ENCODE measurements around the gene TTLL11.

TTLL11 gene, protein sequence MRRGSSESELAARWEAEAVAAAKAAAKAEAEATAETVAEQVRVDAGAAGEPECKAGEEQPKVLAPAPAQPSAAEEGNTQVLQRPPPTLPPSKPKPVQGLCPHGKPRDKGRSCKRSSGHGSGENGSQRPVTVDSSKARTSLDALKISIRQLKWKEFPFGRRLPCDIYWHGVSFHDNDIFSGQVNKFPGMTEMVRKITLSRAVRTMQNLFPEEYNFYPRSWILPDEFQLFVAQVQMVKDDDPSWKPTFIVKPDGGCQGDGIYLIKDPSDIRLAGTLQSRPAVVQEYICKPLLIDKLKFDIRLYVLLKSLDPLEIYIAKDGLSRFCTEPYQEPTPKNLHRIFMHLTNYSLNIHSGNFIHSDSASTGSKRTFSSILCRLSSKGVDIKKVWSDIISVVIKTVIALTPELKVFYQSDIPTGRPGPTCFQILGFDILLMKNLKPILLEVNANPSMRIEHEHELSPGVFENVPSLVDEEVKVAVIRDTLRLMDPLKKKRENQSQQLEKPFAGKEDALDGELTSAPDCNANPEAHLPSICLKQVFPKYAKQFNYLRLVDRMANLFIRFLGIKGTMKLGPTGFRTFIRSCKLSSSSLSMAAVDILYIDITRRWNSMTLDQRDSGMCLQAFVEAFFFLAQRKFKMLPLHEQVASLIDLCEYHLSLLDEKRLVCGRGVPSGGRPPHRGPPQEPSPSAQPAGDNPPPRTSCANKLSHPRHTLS

DNA sequence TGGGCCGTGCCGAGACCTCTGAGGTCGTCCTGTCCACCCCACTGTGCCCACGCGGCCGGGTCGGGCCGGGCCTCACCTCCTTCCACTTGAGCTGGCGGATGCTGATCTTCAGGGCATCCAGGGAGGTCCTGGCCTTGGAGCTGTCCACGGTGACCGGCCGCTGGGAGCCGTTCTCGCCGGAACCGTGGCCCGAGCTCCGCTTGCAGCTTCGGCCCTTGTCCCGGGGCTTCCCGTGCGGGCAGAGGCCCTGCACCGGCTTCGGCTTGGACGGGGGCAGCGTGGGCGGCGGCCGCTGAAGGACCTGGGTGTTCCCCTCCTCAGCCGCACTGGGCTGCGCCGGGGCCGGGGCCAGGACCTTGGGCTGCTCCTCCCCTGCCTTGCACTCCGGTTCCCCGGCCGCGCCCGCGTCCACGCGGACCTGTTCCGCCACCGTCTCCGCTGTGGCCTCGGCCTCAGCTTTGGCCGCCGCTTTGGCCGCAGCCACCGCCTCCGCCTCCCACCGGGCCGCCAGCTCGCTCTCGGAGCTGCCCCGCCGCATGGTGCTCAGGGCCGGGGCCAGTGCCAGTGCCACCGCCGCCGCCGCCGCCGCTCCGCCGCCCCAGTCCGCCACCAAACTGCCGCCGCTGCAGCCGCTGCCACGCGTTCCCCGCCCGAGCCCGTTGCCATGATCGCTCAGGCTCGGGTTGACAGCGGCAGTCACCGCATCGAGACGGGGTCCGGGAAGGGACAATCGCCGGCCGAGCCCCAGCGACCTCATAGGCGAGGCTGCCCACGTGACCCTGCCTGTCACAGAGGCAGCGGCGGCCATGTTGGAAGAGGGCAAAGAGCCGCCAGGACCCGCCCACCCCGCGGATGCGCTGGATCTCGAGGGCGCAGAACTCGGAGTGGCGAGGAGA lies at the start of gene TTLL11:
TTLL11 (minus strand) TSS at position 698 of the 896 bp plus-strand sequence; CDS start at position 538, 160 bp downstream.
- DNase-seq, result peak; percentile 87

DNA sequence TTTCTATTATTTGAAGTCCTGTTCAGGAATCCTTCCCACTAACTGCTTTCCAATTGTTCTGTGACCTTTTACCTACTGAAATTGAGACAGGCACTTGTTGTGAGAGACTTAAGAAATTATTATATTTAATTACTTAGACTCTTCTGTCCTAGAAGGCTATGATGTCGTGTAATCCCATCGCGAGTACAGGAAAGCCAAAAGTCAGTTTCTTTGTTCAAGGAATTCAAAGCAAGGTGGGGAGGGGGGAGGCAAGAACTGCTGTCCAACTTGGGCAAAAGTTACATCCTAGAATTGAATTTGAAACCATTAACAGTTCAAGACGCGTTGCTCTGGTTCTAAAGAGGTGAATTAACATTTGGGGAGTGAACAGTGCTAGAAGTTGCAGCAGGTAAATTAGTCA lies 48.6 kb upstream of the TTLL11 start:
- no peak for DNase-seq

DNA sequence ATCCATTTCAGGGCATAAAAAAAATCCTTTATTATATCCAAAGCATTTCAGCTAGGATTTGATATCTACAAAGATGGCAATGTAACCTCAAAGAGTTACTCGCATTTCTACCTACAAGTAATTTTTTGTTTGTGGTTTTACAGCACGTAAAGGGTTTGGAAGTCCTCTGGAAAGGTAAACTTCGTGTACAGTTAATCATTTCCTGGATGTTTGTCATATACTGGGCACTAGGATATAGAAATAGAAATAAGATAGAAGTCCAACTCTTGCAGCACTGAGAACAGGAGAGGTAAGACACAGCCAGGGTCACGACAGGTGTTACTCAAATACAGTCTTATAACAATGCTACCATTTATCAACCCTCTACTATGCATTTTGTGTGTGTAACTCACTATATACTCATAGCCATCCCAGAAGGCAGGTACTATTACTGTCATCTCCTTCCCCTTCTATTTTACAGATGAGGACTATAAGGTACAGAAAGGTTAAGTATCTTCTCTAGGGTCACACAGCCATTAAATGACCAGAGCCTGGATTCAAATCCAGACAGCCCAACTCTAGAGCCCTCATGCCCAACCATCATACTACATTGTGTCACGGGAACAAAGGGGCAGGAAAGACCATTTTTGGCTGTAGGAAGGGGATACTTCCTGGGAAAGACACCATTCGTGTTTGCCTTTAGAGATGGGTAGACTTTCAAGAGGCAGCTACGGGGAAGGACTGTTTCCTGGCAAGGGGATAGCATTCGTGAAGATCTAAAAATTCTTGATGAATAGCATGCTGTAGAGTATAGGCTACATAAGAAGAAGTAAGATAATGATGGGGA lies 47.5 kb upstream of the TTLL11 start:
- DNase-seq, result no peak

DNA sequence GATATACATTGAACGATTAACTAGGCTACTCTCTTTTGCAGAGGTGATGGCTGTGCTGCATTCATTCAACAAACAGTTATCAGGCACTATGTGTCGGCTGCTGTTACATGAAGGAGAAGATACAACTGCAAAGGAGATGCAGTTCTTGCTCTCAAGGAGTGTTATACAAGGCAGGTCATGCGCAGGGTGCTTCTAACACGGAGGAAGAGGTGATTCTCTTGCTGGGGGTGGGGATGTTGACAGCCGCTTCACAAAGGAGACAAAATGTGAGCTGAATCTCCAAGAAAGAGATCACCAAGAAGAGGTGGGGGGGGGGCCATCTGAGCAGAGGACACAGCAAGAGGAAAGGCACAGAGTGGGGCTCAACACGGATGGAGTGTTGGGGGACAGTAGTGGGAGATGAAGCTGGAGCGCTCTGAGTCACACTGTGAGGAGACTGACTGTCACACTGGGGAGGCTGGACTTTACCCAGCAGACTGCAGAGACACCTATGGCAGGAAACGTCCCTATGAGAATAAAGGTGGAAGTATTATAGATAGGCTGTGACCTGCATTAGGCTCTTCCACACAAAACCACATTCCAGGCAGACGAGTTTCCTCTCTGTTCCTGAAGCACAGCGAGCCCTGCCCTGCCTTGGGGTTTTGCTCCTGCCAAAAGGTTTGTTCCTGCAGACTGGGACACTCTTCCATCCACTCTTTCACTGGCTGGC lies 45.6 kb upstream of the TTLL11 start:
- no peak for DNase-seq

DNA sequence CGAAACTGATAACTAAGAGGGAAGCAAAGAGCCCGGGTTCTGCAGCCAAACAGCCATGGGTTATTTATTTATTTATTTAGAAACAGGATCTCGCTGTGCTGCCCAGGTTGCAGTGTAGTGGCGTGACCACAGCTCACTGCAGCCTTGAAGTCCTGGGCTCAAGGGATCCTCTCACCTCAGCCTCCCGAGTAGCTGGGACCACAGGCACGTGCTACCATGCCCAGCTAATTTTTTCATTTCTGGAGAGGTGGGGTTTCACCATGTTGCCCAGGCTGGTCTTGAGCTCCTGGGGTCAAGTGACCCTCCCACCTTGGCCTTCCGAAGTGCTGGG lies 42.4 kb upstream of the TTLL11 start:
- DNase-seq, result no peak

DNA sequence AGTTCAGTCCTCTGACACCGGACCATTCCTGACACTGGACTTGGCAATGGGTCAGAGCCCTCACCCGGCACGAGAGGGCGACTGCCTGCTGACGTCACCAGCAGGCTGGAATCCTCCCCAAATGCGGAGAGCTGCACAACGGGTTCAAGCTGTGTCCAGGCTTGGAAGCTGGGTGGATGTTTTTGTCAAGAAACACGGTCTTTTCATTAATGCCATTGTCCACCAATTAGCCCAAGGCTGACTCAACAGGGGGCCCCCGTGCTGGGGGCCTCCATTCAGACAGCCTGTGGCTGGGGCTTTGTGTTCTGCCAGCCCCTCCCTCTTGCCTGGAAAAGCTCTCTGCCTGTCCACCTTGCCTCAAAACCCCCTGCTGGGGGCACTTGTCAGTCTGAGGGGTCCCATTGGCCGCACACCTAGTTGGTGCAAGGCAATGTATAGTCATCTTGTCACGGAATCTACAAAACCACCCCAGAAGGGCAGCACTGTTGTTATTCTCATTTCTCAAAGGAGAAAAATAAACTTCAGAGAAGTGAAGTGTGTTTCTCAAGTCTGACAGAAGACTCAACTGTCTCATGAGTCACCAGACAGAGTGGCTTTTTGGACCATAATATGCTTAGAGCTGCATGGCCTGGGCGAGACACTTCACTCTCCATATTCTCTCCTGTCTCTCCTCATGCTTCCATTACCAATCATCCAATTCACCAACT lies 41.9 kb upstream of the TTLL11 start:
- no peak for DNase-seq

DNA sequence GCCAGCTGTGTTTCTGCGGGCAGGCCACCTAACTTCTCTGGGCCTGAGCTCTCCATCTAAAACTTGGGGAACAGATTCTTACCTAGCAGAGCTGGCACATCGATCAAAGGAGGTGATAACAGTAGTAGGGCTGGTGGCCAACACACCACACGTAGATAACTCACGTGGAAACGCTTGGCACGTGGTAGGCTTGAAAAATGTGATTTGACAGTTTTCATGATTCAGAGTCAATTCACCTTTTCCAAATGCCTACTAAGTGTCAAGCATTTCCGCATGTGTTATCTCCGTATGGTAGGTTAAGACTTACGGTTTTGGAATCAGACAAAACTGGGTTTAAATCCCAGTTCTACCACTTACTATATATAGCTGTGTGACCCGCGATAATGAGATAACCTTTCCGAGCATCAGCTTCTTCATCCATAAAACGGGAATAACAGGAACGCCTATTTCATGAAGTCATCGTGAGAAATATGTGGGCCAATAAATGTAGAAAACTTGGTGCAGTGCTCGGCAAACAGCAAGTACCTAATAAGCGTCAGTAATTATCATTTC lies 41.0 kb upstream of the TTLL11 start:
- no peak for DNase-seq

DNA sequence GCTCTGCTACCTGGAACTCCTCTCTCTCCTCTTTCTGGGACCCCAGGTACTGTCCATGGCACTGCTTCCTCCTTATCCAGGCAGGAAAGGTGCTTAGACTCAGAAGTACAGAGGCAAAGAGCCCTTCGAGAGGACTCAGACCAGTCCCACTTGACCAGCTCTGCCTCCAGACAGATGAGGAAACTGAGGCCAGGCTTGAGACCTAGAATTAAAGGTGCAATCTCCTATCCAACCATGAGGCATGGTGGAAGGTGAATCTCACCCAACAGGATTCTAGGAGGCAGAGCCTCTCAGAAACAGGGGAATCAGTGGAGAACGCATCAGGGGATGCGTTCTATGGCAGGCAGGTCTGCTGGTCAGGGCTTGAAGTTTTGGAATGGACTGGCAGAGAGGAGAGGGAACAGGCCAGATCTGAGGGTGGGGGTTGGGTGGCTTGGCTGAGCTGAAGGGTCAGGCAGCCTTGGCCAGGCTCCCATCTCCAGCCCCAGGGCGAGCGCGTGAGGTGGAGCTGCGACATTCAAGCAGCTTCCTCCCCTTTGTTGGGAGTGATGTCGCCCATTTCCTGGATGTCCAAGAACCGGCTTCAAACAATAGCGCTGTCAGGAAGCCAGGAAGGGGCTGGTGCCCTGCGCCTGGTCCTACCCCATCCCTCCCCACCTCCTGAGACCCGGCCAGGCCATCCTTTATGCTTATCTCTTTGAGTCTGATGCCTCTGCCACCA lies 40.3 kb upstream of the TTLL11 start:
- DNase-seq, result no peak

DNA sequence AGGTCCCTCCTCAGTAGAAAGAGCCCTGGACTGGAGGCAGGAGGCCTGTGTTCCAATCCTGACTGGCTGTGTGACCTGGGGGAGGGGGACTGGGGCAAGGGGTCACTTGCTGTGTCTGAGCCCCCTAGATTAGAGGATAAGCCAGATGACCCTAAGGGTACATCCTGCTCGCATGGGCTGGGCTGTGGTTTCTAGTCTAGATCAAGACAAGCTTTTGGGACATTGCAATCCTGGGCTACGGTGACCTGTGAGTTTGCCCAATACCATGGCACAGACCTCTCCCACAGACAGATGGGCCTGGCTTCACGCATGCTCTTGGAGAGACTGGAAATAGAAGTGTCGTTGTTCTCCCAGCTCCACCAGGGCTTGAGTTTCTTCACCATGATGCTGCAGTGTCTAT lies 39.4 kb upstream of the TTLL11 start:
- no peak for DNase-seq

DNA sequence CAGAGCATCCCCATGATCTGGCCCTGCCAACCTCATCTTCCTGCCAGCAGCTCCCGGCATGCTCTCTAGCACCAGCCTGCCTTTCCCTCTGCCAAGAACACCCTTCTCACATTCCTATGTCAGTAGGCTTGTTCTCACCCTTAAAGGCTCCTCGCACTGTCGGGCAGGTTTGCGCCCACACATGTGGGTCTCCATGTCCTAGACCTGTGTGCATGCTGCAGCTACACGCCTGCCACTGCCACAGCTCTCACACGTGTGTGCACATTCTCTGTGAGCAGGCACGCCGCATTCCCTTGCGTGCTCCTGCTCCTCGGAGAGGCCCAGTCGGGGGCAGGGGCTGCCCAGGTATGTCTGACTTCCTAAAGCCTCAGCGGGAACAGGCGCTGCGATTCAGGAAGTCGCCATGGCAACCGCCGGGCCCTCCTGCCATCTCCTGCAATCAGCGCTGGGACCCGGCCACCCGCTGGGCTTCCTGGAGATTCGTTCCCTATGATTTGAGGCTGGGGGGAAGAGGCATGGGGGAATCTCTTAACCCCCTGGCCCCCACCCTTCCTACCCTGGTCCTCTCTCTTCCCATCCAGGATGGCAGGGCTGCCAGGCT lies 38.4 kb upstream of the TTLL11 start:
- DNase-seq, result no peak

DNA sequence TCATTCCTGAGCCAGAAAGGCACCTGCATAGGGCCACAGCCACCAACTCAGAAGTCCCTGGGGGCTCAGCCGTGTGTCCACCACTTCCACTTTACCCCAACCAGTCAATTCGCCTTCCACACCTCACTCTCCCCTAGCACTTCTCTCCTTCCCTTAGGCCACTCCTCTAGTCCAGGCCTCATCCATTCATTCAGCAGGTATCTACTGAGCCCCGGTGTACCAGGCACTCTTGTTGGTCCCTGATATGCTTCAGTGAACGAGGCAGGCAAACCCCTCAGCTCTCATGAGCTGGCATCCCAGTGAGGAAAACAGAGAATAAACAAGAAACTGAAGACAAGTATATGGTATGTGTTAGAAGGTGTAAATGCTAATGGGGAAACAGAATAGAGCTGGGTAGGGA lies 37.7 kb upstream of the TTLL11 start:
- no peak for DNase-seq

DNA sequence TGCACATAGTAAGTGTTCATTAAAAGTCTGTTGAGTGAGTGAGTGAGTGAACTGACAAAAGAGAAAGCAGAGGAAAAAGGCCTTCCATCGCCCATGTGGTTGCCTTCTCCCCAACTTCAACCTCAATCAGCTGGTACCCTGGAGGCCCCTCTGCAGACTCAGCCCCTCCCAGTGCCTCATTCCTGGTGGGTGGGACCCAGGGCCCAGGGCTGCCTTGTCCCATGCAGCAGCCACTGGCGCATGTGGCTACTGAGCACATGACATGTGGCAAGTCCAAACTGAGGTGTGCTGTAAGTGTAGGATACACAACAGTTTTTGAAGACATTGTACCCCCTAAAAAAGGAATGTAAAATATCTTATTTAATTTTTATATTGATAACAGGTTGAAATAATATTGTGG lies 36.9 kb upstream of the TTLL11 start:
- no peak for DNase-seq

DNA sequence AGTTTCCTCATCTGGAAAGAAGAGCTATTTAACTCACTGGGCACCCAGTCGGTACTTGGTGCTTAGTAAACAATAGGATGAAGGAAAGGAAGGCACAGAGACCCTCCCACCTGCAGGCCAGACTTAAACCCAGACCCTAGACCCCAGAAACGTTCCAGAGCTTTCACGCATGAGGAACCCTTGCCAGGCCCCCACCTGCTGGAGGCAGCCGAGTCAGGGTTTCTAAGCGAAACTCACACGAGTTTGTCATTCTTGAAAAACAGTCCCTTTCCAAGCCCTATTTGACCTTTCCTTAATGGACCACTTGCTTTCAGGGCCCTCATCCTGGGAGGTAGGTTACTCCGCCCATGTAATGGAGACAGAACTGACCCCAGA lies 35.8 kb upstream of the TTLL11 start:
- DNase-seq, result no peak

DNA sequence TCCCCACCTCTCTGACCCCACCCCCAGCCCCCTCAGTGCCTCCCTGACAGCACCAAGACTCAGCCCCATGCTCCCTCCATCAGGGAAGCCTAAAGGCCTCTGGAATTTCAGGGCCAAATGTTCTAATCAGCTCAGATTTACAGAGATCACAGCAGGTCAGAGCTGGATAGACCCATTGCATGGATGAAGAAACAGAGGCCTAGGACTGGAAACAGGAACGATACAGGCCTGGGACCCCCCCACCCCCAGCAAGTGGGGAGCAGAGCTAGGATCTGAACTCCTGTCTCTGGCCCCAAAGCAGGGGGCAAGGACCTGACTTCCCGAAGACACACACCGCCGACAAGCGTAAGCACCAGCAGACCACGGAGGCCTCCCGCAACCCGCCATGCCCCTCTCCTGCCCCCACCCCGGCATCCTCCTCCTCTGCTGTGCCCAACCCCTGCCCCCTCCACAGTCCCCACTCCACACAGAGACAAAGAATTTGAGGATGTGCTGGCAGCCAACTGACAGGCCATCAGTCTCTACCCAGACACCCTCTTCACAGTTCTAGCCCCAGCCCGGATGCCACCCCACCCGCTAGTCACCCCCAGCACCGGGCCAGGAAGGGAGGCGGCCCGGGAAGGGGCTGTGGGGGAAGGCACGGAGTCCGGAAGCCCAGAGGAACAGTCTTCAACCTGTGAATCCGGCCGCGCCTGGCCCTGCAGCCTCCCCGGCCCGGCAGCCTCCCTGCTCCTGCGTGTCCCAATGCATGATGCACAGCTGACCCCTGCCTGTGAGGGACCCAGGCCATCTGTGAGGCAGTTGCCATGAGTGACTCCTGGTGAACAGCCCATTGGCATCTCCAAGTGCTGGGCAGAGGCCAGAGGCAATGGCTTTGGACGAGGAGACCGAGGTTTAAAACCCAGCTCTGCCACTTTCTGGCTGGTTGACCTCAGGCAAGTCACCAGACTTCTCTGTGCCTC lies 35.2 kb upstream of the TTLL11 start:
- peak; percentile 42 for DNase-seq

DNA sequence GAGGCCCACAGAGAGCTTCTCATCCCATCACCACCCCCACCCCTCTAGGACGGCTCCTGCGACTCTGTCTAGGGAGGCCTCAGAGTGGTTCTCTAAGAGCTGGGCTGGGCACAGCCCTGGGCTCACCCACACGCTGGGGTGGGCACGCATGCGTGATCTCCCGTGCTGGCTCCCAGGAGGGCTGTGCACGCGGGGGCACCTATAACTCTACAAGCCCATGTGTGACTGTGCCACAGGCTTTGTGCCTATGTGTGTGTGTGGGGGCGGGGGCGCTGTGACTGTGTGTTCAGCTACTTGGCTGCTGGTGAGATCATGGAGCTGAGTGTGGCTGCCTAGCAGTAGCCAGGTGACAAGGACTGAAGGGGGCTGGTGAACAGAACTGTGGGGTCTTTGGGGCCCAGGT lies 34.3 kb upstream of the TTLL11 start:
- DNase-seq, result no peak

DNA sequence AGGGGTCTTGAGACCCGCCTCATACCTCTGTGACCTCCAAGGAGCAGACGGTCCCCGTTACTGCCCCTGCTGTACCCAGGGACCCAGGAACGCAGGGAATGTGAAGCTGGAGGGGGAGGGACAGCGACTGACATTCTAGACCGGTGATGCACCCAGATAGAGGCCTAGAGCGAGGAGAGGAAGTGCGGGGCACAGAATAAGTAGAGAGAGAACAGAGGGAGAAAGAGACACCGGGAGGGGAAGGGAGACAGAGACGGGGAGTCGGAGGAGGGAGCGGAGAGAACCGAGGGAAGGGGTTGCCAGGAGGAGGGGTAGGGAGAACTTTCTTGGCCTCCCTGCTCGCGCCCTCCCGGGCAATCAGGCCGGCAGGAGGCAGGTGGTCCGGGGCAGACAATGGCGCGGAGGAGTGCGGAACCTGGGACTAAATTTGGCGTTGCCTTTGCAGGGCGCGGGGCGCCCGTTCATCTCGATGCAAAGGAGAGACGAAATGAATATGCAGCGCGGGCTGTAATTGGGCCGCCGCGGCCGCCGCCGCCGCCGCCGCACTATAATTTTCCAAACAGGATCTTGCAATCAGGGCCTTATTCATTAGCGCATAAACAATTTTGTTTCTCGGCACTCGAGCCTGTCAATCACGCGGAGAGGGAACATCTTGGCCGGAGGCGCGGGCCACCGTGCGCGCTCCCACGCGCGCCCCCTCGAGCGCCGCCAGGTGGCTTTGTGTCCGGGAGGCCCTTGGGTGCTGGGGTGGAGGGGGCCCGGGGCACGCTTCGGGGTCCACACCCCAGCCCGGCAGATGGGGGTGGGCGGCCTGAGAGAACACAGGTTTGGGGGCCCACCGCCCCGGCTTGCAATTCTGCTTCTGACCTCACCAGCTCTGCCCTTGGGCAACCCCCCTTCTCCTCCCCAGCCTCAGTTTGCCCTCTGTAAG lies 33.5 kb upstream of the TTLL11 start:
- DNase-seq, result no peak

DNA sequence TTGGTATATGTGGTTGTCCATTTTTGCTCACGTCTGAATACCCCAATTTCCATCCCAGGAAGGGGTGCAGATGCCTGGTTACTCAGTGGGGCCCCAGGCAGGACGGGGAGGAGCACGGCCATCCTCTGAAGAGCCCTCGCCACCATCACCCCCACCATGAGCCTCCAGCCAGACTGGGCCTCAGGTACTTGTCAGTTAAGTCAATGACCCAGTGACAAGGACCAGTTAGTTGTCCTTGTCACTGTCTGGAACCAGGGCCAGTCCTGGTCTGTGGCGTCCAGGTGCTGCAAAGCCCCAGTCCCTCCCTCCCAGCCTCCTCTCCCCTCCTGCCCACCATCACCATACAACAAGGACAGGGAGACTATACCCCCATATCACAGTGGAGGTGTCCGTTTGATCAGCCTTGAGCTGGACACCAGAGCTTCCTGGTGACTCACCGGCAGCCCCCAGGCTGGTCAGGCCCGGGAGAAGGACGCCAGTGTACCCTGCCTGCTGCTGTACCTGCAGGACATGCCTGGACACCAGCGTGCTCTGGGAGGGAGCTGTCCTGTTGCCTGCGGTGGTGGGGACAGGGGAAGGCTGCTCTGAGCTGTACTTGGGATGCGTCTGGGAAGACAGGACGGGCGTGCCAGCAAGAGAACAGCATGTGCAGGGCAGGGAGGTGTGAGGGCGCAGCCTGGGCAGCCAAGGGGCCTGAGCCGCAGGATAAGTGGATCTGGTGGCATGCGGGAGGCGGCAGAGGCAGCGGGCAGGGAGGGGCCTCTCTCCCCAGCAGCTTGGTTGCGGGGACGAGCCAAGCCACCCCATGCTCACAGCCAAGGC lies 32.6 kb upstream of the TTLL11 start:
- no peak for DNase-seq

All from KG1 (cell line).